ENCODE measurements around the gene TXNDC11.

DNA sequence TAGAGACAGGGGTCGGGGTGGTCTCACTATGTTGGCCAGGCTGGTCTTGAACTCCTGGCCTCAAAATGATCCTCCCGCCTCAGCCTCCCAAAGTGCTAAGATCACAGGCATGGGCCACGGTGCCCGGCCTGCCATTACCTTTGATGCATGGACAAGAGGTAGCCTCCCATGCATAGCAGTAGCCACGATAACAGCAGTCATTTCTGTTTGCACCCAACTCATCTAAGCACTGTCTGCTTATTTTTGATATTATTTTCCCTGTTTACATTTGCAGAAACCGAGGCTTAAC lies 111.9 kb downstream of the TXNDC11 start:
- no peak for TF ChIP-seq CTCF (IDR thresholded peaks at IDR 0.05; ENCODE audit: insufficient read depth, low read length)
- TF ChIP-seq REST (IDR thresholded peaks at IDR 0.05; ENCODE audit: insufficient replicate concordance, low read depth) = no peak
- no peak for TF ChIP-seq GABPA (IDR thresholded peaks at IDR 0.05; ENCODE audit: low read depth)
- no peak for TF ChIP-seq POLR2AphosphoS5 (IDR thresholded peaks at IDR 0.05; ENCODE audit: low read depth)
- TF ChIP-seq SPI1 (IDR thresholded peaks at IDR 0.05; ENCODE audit: borderline replicate concordance, low read depth) = no peak

Measured in HL-60 (cell line).